Measurements from ENCODE around the gene SDK2. TPM values are rescaled to one million over a fixed set of nuclear protein-coding genes. Genes with fewer than 3 reads are reported as not detected.

Gene SDK2
- total RNA-seq, 1 experiment from 2014 or later: 0.67 TPM

DNA sequence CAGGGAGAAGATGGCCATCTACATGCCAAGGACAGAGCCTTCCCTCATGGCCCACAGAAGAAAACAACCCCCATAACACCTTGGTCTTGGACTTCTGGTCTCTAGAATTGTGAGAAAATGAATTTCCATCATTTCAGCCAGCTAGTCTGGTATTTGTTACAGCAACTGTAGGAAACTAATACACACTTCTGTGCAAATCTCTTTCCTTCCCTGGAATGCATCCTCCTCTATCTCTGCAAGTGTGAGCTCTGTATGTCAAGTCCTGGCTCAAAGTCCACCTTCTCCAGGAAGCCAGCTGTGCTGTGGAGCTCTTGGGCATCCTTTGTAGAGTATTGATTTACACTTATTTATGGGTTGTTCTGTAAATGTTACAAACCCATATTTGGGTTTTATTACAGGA, 89.7 kb downstream of the SDK2 start:
- intact Hi-C loops (cut with micrococcal nuclease; ENCODE audit: unreplicated experiment): no loop called here
- Histone ChIP-seq H3K27ac (ENCODE audit: low read depth, low read length, poor library complexity, severe bottlenecking) (no peak overlapping the region), H3K4me1 (ENCODE audit: insufficient read depth, low read length, poor library complexity, severe bottlenecking) (no peaks in the 10 kb centered on the region), H3K27me3 (replicated peaks; ENCODE audit: insufficient read depth, low read depth, low read length, poor library complexity) (peaks cover 13% of the 10 kb centered on the region), H3K4me3 (ENCODE audit: low read depth, low read length, poor library complexity, severe bottlenecking) (no peak overlapping the region), H3K9me3 (ENCODE audit: low read depth, low read length, poor library complexity, severe bottlenecking) (no peaks in the 10 kb centered on the region), H3K36me3 (ENCODE audit: insufficient read depth, low read length, poor library complexity, severe bottlenecking) (no peaks in the 10 kb centered on the region)
- ChIA-PET CTCF (no interaction called here), POLR2A (ENCODE audit: low non-redundant PET) (no interaction called here)
- no peak for TF ChIP-seq EZH2 (IDR thresholded peaks at IDR 0.05; ENCODE audit: borderline replicate concordance, low read depth, low read length, poor library complexity, severe bottlenecking)
- TF ChIP-seq, protein P1, sequence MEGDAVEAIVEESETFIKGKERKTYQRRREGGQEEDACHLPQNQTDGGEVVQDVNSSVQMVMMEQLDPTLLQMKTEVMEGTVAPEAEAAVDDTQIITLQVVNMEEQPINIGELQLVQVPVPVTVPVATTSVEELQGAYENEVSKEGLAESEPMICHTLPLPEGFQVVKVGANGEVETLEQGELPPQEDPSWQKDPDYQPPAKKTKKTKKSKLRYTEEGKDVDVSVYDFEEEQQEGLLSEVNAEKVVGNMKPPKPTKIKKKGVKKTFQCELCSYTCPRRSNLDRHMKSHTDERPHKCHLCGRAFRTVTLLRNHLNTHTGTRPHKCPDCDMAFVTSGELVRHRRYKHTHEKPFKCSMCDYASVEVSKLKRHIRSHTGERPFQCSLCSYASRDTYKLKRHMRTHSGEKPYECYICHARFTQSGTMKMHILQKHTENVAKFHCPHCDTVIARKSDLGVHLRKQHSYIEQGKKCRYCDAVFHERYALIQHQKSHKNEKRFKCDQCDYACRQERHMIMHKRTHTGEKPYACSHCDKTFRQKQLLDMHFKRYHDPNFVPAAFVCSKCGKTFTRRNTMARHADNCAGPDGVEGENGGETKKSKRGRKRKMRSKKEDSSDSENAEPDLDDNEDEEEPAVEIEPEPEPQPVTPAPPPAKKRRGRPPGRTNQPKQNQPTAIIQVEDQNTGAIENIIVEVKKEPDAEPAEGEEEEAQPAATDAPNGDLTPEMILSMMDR (conservative IDR thresholded peaks at IDR 0.05; ENCODE audit: low read depth, low read length): no peak
- no TSS peak for BruUV-seq (replicated peaks)
- DNase-seq (ENCODE audit: low spot score): no peak

DNA sequence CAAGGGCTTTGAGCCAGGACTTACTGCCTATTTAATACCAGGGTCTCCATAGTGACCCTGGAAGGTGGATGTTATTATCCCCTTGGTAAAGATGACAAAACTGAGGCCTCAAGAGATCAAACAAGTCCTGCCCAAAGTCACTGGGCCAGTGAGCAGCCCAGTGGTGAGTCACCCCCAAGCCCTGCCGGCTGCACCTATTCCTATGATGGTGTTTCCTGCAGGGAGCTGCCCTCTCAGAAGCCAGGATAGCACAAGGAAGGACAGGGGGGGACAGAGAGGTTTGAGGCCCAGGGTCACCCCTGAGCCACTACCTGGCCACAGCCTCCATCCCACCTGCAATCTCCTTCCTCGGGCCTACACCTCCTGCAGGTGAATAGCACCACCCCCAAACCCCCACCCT, 90.9 kb downstream of the SDK2 start:
- intact Hi-C loops (cut with micrococcal nuclease; ENCODE audit: unreplicated experiment): no loop called here
- peaks cover 13% of the 10 kb centered on the region for H3K27me3 ChIP-seq (replicated peaks; ENCODE audit: insufficient read depth, low read depth, low read length, poor library complexity)
- no peak for TF ChIP-seq EZH2 (IDR thresholded peaks at IDR 0.05; ENCODE audit: borderline replicate concordance, low read depth, low read length, poor library complexity, severe bottlenecking)
- TF ChIP-seq, protein P1 (conservative IDR thresholded peaks at IDR 0.05; ENCODE audit: low read depth, low read length): no peak
- no peaks in the 10 kb centered on the region for H3K4me1 ChIP-seq (ENCODE audit: insufficient read depth, low read length, poor library complexity, severe bottlenecking)
- no TSS peak for BruUV-seq (replicated peaks)
- no peak for DNase-seq (ENCODE audit: low spot score)
- H3K27ac ChIP-seq (ENCODE audit: low read depth, low read length, poor library complexity, severe bottlenecking): no peak overlapping the region
- POLR2A ChIA-PET (ENCODE audit: low non-redundant PET): no interaction called here
- CTCF ChIA-PET: no interaction called here
- no peak overlapping the region for H3K4me3 ChIP-seq (ENCODE audit: low read depth, low read length, poor library complexity, severe bottlenecking)
- no peaks in the 10 kb centered on the region for H3K36me3 ChIP-seq (ENCODE audit: insufficient read depth, low read length, poor library complexity, severe bottlenecking)
- H3K9me3 ChIP-seq (ENCODE audit: low read depth, low read length, poor library complexity, severe bottlenecking): no peaks in the 10 kb centered on the region

DNA sequence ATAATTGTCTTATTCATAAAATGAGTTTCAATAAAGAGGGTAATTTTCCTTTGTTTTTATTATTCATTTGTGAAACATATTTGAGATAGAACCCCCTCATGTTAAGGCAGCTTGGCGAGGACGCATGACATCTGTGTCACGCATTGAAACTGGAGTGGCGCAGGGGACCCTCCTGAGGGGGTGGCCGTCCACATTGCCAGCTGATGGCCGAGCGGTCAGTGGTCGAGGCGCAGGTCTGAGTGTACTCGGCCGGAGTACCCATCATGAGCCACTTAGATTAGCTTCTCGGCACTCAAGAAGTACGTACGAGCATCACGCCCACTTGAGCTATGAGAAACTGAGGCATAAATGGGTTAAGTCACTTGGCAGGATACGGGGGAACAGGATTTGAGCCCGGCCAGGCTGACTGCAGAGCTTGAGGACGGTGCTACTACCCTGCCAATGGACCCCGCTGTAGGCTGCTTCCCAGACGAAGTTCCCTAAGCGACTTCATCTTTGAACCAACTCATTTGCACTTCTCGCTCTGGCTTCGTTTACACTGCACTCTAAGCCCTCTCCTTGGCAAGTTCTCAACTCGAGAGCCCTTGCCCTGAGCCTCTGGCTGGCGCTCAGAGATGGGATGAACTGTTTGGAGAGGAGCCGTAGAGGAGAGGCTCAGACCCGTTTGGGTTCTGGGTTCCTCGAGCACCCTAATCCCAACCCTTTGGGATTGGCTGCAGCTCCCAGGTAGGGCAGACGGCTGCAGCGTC, 91.8 kb downstream of the SDK2 start:
- Histone ChIP-seq H3K27ac (ENCODE audit: low read depth, low read length, poor library complexity, severe bottlenecking) (no peak overlapping the region), H3K27me3 (replicated peaks; ENCODE audit: insufficient read depth, low read depth, low read length, poor library complexity) (peaks cover 13% of the 10 kb centered on the region), H3K4me3 (ENCODE audit: low read depth, low read length, poor library complexity, severe bottlenecking) (peak overlapping the region; percentile 32), H3K9me3 (ENCODE audit: low read depth, low read length, poor library complexity, severe bottlenecking) (no peaks in the 10 kb centered on the region), H3K36me3 (ENCODE audit: insufficient read depth, low read length, poor library complexity, severe bottlenecking) (no peaks in the 10 kb centered on the region), H3K4me1 (ENCODE audit: insufficient read depth, low read length, poor library complexity, severe bottlenecking) (no peaks in the 10 kb centered on the region)
- DNase-seq (ENCODE audit: low spot score): no peak
- POLR2A ChIA-PET (ENCODE audit: low non-redundant PET): no interaction called here
- intact Hi-C loops (cut with micrococcal nuclease; ENCODE audit: unreplicated experiment): no loop called here
- TF ChIP-seq EZH2 (IDR thresholded peaks at IDR 0.05; ENCODE audit: borderline replicate concordance, low read depth, low read length, poor library complexity, severe bottlenecking): no peak
- TF ChIP-seq, protein P1 (conservative IDR thresholded peaks at IDR 0.05; ENCODE audit: low read depth, low read length): no peak
- no TSS peak for BruUV-seq (replicated peaks)
- CTCF ChIA-PET: no interaction called here
